ENCODE data around the gene EYA4. TPM values are rescaled to one million over a fixed set of nuclear protein-coding genes. Genes with fewer than 3 reads are reported as not detected.

EYA4 gene
- total RNA-seq, 1 experiment from 2014 or later: 0.24 TPM

DNA sequence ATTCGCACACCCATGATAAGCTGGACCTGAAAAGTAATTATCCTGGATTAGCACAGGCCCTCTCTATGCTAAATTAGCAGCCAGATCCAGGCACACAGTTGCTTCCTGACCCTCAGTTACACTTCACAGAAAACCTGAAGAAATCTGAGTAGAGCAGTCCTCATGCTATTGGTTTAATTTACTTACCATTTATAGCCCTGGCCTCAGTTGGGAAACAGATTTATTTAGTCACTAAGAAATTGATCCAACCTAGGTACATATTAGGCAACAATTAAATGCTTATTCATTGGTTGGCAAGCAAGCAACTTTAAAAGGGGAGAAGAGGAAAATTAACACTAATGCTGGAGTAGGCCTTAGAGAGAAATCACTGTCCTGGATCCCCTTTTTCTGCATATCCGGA lies 15.6 kb upstream of the EYA4 start (continued):
- TF ChIP-seq TCF7 (CRISPR knock-in tag; IDR thresholded peaks at IDR 0.05; ENCODE audit: low read depth): no peak
- TF ChIP-seq EMX1 (CRISPR knock-in tag; IDR thresholded peaks at IDR 0.05): no peak
- no peak for TF ChIP-seq ZNF263 (CRISPR knock-in tag; IDR thresholded peaks at IDR 0.05; ENCODE audit: low read depth)
- TF ChIP-seq NFE2L1 (CRISPR knock-in tag; IDR thresholded peaks at IDR 0.05): no peak
- no peak for TF ChIP-seq FOXJ3 (CRISPR knock-in tag; IDR thresholded peaks at IDR 0.05; ENCODE audit: borderline replicate concordance)
- TF ChIP-seq ETV6 (CRISPR knock-in tag; IDR thresholded peaks at IDR 0.05): no peak

DNA sequence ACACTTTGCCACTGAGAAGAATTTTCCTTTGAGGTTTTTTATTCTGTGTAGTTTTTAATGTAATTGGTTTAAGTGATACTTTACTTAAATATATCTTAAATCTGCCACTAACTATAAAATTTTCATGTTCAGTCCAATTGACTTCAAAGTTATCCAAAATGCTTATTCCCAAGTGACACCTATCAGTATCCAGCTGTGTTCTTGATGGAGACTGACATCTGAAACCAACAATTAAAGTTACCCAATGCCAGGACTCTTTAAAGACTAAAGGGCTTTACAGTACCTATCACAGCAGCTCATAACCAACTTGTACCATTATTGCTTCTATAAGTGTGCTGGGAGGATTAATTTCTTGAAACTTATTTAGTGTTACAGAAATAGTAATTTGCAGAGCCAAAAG lies 13.8 kb upstream of the EYA4 start:
- Mint-ChIP-seq H3K27ac (no peak overlapping the region), H3K4me3 (no peak overlapping the region), H3K4me1 (no peaks in the 10 kb centered on the region), H3K36me3 (no peaks in the 10 kb centered on the region), H3K27me3 (ENCODE audit: low read depth) (no peaks in the 10 kb centered on the region), H3K9me3 (peaks cover 5% of the 10 kb centered on the region; the same call in 1 of the 2 replicates)
- ATAC-seq (no peak), DNase-seq (ENCODE audit: low spot score) (no peak)
- ChIA-PET POLR2A (no interaction called here), CTCF (no interaction called here)
- TF ChIP-seq HMGA2 (CRISPR knock-in tag; IDR thresholded peaks at IDR 0.05) (no peak), FOXJ3 (CRISPR knock-in tag; IDR thresholded peaks at IDR 0.05; ENCODE audit: borderline replicate concordance) (no peak), NFE2L1 (CRISPR knock-in tag; IDR thresholded peaks at IDR 0.05) (no peak), TEAD4 (CRISPR knock-in tag; IDR thresholded peaks at IDR 0.05) (no peak), KAT7 (CRISPR knock-in tag; IDR thresholded peaks at IDR 0.05; ENCODE audit: borderline replicate concordance) (no peak), TCF7 (CRISPR knock-in tag; IDR thresholded peaks at IDR 0.05; ENCODE audit: low read depth) (no peak)
- TF ChIP-seq, protein P1, sequence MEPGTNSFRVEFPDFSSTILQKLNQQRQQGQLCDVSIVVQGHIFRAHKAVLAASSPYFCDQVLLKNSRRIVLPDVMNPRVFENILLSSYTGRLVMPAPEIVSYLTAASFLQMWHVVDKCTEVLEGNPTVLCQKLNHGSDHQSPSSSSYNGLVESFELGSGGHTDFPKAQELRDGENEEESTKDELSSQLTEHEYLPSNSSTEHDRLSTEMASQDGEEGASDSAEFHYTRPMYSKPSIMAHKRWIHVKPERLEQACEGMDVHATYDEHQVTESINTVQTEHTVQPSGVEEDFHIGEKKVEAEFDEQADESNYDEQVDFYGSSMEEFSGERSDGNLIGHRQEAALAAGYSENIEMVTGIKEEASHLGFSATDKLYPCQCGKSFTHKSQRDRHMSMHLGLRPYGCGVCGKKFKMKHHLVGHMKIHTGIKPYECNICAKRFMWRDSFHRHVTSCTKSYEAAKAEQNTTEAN (CRISPR knock-in tag; IDR thresholded peaks at IDR 0.05): no peak
- TF ChIP-seq, protein P2, sequence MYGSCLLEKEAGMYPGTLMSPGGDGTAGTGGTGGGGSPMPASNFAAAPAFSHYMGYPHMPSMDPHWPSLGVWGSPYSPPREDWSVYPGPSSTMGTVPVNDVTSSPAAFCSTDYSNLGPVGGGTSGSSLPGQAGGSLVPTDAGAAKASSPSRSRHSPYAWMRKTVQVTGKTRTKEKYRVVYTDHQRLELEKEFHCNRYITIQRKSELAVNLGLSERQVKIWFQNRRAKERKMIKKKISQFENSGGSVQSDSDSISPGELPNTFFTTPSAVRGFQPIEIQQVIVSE (CRISPR knock-in tag; IDR thresholded peaks at IDR 0.05; ENCODE audit: borderline replicate concordance): no peak
- TF ChIP-seq, protein P3, sequence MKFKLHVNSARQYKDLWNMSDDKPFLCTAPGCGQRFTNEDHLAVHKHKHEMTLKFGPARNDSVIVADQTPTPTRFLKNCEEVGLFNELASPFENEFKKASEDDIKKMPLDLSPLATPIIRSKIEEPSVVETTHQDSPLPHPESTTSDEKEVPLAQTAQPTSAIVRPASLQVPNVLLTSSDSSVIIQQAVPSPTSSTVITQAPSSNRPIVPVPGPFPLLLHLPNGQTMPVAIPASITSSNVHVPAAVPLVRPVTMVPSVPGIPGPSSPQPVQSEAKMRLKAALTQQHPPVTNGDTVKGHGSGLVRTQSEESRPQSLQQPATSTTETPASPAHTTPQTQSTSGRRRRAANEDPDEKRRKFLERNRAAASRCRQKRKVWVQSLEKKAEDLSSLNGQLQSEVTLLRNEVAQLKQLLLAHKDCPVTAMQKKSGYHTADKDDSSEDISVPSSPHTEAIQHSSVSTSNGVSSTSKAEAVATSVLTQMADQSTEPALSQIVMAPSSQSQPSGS (CRISPR knock-in tag; IDR thresholded peaks at IDR 0.05; ENCODE audit: borderline replicate concordance, low read depth): no peak
- TF ChIP-seq, protein P4, sequence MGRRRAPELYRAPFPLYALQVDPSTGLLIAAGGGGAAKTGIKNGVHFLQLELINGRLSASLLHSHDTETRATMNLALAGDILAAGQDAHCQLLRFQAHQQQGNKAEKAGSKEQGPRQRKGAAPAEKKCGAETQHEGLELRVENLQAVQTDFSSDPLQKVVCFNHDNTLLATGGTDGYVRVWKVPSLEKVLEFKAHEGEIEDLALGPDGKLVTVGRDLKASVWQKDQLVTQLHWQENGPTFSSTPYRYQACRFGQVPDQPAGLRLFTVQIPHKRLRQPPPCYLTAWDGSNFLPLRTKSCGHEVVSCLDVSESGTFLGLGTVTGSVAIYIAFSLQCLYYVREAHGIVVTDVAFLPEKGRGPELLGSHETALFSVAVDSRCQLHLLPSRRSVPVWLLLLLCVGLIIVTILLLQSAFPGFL (CRISPR knock-in tag; IDR thresholded peaks at IDR 0.05; ENCODE audit: borderline replicate concordance): no peak
- TF ChIP-seq, protein P5, sequence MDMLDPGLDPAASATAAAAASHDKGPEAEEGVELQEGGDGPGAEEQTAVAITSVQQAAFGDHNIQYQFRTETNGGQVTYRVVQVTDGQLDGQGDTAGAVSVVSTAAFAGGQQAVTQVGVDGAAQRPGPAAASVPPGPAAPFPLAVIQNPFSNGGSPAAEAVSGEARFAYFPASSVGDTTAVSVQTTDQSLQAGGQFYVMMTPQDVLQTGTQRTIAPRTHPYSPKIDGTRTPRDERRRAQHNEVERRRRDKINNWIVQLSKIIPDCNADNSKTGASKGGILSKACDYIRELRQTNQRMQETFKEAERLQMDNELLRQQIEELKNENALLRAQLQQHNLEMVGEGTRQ (CRISPR knock-in tag; IDR thresholded peaks at IDR 0.05): no peak
- TF ChIP-seq, protein P6, sequence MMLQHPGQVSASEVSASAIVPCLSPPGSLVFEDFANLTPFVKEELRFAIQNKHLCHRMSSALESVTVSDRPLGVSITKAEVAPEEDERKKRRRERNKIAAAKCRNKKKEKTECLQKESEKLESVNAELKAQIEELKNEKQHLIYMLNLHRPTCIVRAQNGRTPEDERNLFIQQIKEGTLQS (CRISPR knock-in tag; conservative IDR thresholded peaks at IDR 0.05): no peak
- TF ChIP-seq, protein P7, sequence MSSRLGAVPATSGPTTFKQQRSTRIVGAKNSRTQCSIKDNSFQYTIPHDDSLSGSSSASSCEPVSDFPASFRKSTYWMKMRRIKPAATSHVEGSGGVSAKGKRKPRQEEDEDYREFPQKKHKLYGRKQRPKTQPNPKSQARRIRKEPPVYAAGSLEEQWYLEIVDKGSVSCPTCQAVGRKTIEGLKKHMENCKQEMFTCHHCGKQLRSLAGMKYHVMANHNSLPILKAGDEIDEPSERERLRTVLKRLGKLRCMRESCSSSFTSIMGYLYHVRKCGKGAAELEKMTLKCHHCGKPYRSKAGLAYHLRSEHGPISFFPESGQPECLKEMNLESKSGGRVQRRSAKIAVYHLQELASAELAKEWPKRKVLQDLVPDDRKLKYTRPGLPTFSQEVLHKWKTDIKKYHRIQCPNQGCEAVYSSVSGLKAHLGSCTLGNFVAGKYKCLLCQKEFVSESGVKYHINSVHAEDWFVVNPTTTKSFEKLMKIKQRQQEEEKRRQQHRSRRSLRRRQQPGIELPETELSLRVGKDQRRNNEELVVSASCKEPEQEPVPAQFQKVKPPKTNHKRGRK (CRISPR knock-in tag; IDR thresholded peaks at IDR 0.05; ENCODE audit: borderline replicate concordance): no peak

DNA sequence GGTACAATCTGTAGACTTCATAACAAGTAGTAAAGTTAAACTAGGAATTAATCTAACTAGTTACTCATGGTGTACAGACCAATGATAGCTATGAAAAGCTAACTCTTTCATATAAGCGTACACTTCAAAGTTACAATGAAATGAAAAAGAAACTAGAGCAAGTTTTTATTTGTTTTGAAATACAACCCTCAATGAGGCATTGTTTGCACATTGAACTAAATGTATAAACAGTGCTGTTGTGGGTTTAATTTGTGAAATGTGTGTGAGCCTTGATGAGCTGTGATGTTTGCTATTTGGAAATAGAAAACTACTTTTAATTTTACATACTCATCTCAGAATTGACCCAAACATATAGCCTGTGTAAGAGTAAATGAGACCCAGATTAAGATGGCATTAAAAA lies 11.1 kb upstream of the EYA4 start:
- POLR2A ChIA-PET: no interaction called here
- Mint-ChIP-seq H3K36me3 (peaks cover 4% of the 10 kb centered on the region; the same call in 1 of the 2 replicates), H3K27ac (no peak overlapping the region), H3K9me3 (peaks cover 15% of the 10 kb centered on the region), H3K27me3 (ENCODE audit: low read depth) (no peaks in the 10 kb centered on the region), H3K4me3 (no peak overlapping the region), H3K4me1 (no peaks in the 10 kb centered on the region)
- CTCF ChIA-PET: no interaction called here
- ATAC-seq: no peak
- no peak for TF ChIP-seq SMAD3 (CRISPR knock-in tag; IDR thresholded peaks at IDR 0.05; ENCODE audit: borderline replicate concordance)
- TF ChIP-seq, protein P5 (CRISPR knock-in tag; IDR thresholded peaks at IDR 0.05): no peak
- TF ChIP-seq NFYB (CRISPR knock-in tag; conservative IDR thresholded peaks at IDR 0.05; ENCODE audit: low read depth): no peak
- no peak for TF ChIP-seq FOXK1 (CRISPR knock-in tag; IDR thresholded peaks at IDR 0.05)
- no peak for DNase-seq (ENCODE audit: low spot score)
